A673 (cell line): ENCODE measurements around the gene LHFPL6.

Experiments
- EZH2 ChIP-seq: fragments of 200-600 bp; sonication (generic); IDR thresholded peaks from 2 replicates; pipeline ENCODE4 v1.6.1; 2017; ENCODE audit warnings: borderline replicate concordance, low read depth, mild to moderate bottlenecking, mixed read lengths, antibody characterized with exemption, low read length; ENCODE audit not compliant: poor library complexity, severe bottlenecking
- TF ChIP-seq, protein P1 (sequence below): fragments of 300-800, 200-600 bp; sonication (generic); conservative IDR thresholded peaks from 2 replicates; pipeline ENCODE4 v1.5.1; 2017; ENCODE audit warnings: low read depth, mild to moderate bottlenecking, antibody characterized with exemption, low read length, moderate library complexity, mixed read lengths

DNA sequence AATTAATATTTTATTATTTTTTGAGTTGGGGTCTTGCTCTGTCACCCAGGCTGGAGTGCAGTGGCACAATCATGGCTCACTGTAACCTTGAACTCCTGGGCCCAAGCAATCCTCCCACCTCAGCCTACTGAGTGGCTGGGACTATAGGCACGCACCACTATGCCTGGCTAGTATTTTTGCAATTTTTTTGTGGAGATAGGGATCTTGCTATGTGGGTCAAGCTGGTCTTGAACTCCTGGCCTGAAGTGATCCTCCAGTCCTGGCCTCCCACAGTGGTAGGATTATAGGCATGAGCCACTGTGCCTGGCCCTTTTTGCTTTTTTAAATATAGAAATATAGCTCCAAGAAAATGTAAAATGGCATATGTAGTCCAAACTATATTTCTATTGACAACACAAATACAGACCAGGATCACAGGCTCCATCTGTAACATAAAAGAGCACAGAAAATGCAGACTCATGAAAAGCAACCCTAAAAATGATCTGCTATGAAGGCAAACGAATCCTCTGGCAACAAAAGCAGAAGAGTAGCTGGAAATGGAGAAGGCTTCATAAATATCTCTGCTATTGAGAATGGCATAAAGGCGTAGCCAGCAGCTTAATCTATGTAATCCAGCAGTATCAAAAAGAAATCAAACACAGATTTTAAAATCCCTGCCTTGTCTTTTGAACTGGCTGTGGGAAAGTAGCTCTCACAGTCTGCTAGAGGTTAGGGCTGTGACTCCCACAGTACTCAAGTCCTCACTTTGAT, 200.6 kb downstream of the LHFPL6 start:
- TF ChIP-seq, protein P1, sequence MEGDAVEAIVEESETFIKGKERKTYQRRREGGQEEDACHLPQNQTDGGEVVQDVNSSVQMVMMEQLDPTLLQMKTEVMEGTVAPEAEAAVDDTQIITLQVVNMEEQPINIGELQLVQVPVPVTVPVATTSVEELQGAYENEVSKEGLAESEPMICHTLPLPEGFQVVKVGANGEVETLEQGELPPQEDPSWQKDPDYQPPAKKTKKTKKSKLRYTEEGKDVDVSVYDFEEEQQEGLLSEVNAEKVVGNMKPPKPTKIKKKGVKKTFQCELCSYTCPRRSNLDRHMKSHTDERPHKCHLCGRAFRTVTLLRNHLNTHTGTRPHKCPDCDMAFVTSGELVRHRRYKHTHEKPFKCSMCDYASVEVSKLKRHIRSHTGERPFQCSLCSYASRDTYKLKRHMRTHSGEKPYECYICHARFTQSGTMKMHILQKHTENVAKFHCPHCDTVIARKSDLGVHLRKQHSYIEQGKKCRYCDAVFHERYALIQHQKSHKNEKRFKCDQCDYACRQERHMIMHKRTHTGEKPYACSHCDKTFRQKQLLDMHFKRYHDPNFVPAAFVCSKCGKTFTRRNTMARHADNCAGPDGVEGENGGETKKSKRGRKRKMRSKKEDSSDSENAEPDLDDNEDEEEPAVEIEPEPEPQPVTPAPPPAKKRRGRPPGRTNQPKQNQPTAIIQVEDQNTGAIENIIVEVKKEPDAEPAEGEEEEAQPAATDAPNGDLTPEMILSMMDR: no peak
- no peak for TF ChIP-seq EZH2
